Mesothelial cell of epicardium (in vitro differentiated cells): ENCODE data around the gene MT1G. TPM values are rescaled to one million over a fixed set of nuclear protein-coding genes. Genes with fewer than 3 reads are reported as not detected.
"Not testable (repeated sequence)": the region's sequence is repeated elsewhere in the genome, so short reads cannot be mapped to it uniquely, and the experiment has no call there.

ENCODE experiments used
- DNase-seq, 2 experiments: peaks; one replicate each; pipeline ENCODE4 v3.0.0; 2021; ENCODE audit warnings: low spot score in 2 of 2; ENCODE audit not compliant: unreplicated experiment in 2 of 2
- H3K27ac Mint-ChIP-seq: 2 replicates; pipeline ENCODE4 v1.8.0; 2021; ENCODE audit warnings: mixed read lengths
- H3K27me3 Mint-ChIP-seq: 2 replicates; pipeline ENCODE4 v1.8.0; 2021; ENCODE audit warnings: low read depth, mixed read lengths
- H3K36me3 Mint-ChIP-seq: 2 replicates; pipeline ENCODE4 v1.8.0; 2021; ENCODE audit warnings: mixed read lengths
- H3K4me1 Mint-ChIP-seq: 2 replicates; pipeline ENCODE4 v1.8.0; 2021; ENCODE audit warnings: mixed read lengths
- H3K4me3 Mint-ChIP-seq: 2 replicates; pipeline ENCODE4 v1.8.0; 2021; ENCODE audit warnings: mild to moderate bottlenecking, moderate library complexity, mixed read lengths
- H3K9me3 Mint-ChIP-seq: 2 replicates; pipeline ENCODE4 v1.8.0; 2021; ENCODE audit warnings: mixed read lengths
- total RNA-seq: library from RNA; stranded (reverse); gene quantifications from 3 replicates; pipeline ENCODE4 v1.2.1, GENCODE V29; 2021
- TF ChIP-seq, protein P1 (sequence below): fragments of 200-600 bp; sonication (generic); IDR thresholded peaks from one replicate; pipeline ENCODE4 v1.5.0; 2021; ENCODE audit warnings: antibody characterized with exemption; ENCODE audit not compliant: unreplicated experiment

The MT1G gene
- total RNA-seq, 1 donor from 2014 or later = not detected

DNA sequence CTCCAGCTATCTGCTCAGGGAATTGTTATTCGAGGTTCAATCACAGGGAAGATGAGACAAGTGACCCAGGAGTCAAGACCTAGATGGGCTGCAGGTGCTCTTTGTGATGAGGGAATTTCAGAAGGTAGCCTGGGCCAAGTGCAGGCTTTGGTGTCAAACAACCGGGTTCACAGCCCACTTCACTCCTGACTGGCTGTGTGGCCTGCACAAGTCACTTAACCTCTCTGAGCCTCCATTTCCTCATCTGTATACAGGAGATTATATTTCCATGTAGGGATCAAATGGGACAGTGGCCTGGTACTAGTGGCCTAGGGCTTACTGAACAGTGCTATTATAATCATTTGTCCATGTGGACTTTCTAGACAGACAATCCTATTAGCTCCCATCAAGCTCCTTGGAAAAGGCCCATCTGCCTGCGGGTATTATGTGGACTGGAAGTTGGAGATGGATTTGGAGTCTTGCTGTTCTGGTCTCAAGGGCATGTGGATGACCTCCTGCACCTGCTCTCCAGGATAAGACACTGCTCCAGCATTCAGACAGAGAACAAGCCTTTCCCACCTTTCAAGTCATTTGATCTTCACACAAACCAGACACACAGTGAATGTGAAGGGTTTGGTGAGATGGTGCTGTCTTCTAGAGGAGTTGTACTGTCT, 11.3 kb upstream of the MT1G start:
- no peak overlapping the region for H3K4me3 Mint-ChIP-seq
- DNase-seq = no peak
- H3K36me3 Mint-ChIP-seq = no peaks in the 10 kb centered on the region
- H3K4me1 Mint-ChIP-seq = peaks cover 19% of the 10 kb centered on the region
- no peaks in the 10 kb centered on the region for H3K9me3 Mint-ChIP-seq
- TF ChIP-seq, protein P1, sequence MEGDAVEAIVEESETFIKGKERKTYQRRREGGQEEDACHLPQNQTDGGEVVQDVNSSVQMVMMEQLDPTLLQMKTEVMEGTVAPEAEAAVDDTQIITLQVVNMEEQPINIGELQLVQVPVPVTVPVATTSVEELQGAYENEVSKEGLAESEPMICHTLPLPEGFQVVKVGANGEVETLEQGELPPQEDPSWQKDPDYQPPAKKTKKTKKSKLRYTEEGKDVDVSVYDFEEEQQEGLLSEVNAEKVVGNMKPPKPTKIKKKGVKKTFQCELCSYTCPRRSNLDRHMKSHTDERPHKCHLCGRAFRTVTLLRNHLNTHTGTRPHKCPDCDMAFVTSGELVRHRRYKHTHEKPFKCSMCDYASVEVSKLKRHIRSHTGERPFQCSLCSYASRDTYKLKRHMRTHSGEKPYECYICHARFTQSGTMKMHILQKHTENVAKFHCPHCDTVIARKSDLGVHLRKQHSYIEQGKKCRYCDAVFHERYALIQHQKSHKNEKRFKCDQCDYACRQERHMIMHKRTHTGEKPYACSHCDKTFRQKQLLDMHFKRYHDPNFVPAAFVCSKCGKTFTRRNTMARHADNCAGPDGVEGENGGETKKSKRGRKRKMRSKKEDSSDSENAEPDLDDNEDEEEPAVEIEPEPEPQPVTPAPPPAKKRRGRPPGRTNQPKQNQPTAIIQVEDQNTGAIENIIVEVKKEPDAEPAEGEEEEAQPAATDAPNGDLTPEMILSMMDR = no peak
- H3K27me3 Mint-ChIP-seq = peaks cover 65% of the 10 kb centered on the region
- H3K27ac Mint-ChIP-seq = no peak overlapping the region

DNA sequence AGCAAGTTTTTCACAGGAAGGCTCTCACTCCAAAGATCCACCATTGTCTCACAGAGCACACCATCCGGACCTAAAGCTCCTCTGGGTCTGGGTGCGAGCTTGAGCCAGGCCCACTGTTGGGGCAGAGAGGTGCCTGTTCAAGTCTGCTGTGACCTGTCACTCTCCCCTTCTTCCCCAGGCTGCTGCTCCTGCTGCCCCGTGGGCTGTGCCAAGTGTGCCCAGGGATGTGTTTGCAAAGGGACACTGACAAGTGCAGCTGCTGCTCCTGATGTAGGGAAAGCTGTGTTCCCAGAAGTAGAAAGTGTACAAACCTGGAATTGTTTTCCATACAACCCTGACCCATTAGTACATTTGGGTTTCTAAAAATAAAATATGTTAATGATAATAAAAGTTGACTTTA, 9.6 kb upstream of the MT1G start:
- H3K4me1 Mint-ChIP-seq = peaks cover 18% of the 10 kb centered on the region
- TF ChIP-seq, protein P1 = no peak
- H3K9me3 Mint-ChIP-seq = no peaks in the 10 kb centered on the region
- no peaks in the 10 kb centered on the region for H3K36me3 Mint-ChIP-seq
- no peak overlapping the region for H3K4me3 Mint-ChIP-seq
- H3K27ac Mint-ChIP-seq = no peak overlapping the region
- DNase-seq = no peak
- peaks cover 73% of the 10 kb centered on the region for H3K27me3 Mint-ChIP-seq

DNA sequence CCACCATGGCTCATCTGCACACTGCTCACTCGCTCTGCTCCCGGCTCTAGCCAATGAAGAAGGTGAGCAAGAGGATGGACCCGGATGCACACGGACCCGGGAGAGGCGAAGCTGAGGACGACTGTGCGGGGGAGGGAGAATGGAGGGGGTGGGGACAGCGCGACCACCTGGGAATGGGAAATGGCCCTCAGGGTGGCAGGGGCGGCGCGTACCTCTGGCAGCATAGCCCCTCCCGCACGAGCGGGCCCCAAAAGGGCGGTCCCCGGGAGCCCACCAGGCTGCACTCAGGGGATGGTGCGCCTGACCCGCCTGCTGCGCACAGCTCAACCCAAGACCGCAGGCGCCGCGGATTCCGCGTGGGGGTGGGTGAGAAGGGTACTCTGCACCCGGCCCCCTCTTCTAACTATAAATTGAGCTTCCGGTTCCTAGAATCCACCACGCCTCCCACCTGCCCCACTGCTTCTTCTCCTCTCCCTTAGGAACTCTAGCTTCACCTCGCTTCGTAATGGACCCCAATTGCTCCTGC, 7.9 kb upstream of the MT1G start:
- TF ChIP-seq, protein P1 = no peak
- no peak for DNase-seq
- H3K36me3 Mint-ChIP-seq = no peaks in the 10 kb centered on the region
- peak overlapping the region; percentile 60 for H3K4me3 Mint-ChIP-seq
- H3K27me3 Mint-ChIP-seq = peaks cover 80% of the 10 kb centered on the region
- no peak overlapping the region for H3K27ac Mint-ChIP-seq
- no peaks in the 10 kb centered on the region for H3K9me3 Mint-ChIP-seq
- H3K4me1 Mint-ChIP-seq = peaks cover 18% of the 10 kb centered on the region

- H3K36me3 Mint-ChIP-seq, DNase-seq, H3K27ac Mint-ChIP-seq, H3K9me3 Mint-ChIP-seq, H3K4me3 Mint-ChIP-seq: not testable (repeated sequence)
- H3K27me3 Mint-ChIP-seq = peaks cover 88% of the 10 kb centered on the region
- peaks cover 18% of the 10 kb centered on the region for H3K4me1 Mint-ChIP-seq
Observed at GRCh38 chr16:56674570-56674969, 6.7 kb upstream of the MT1G start.

DNA sequence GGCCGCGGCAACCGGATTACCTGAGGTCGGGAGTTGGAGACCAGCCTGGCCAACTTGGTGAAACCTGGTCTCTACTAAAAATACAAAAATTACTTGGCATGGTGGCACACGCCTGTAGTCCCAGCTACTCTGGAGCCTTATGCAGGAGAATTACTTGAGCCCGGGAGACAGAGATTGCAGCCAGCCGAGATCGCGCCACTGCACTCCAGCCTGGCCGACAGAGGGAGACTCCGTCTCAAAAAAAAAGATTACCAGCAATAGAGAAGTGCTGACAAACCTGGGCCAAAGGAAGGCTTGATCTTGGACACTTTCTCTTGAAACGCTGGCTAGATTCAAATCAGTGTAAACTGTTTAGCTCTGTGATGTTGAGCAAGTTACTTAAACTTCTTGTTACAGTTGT, 6.1 kb upstream of the MT1G start:
- no peak overlapping the region for H3K27ac Mint-ChIP-seq
- no peak for DNase-seq
- no peak overlapping the region for H3K4me3 Mint-ChIP-seq
- no peaks in the 10 kb centered on the region for H3K9me3 Mint-ChIP-seq
- H3K36me3 Mint-ChIP-seq = no peaks in the 10 kb centered on the region
- H3K4me1 Mint-ChIP-seq = peaks cover 18% of the 10 kb centered on the region
- TF ChIP-seq, protein P1 = no peak
- peaks cover 92% of the 10 kb centered on the region for H3K27me3 Mint-ChIP-seq

GRCh38 chr16:56672761-56673536, 5.1 kb upstream of the MT1G start:
- Mint-ChIP-seq H3K4me1 (peaks cover 18% of the 10 kb centered on the region), H3K9me3 (no peaks in the 10 kb centered on the region), H3K4me3 (no peak overlapping the region), H3K27ac (no peak overlapping the region), H3K27me3 (peaks cover 99% of the 10 kb centered on the region), H3K36me3 (no peaks in the 10 kb centered on the region)
- DNase-seq = no peak
- TF ChIP-seq, protein P1 = no peak

DNA sequence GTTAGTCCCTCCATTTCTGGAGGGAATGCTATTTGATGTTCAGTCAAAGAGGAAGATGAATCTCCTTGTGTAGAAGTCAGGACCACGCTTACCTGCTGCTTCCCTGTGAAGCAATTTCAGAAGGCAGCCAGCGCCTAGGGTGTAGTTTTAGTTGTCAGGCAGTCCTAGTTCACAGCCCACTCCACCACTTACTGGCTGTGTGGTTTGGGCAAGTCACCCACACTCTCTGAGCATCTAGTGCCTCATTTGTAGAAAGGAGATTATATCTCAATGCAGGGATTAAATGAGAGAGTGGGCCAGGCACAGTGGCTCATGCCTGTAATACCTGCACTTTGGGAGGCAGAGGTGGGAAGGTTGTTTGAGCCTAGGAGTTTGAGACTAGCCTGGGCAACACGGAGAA, 4.3 kb upstream of the MT1G start:
- not testable (repeated sequence) for DNase-seq, H3K9me3 Mint-ChIP-seq, H3K27ac Mint-ChIP-seq, H3K4me3 Mint-ChIP-seq, H3K36me3 Mint-ChIP-seq
- Mint-ChIP-seq H3K27me3 (peaks cover 98% of the 10 kb centered on the region), H3K4me1 (peaks cover 18% of the 10 kb centered on the region)

DNA sequence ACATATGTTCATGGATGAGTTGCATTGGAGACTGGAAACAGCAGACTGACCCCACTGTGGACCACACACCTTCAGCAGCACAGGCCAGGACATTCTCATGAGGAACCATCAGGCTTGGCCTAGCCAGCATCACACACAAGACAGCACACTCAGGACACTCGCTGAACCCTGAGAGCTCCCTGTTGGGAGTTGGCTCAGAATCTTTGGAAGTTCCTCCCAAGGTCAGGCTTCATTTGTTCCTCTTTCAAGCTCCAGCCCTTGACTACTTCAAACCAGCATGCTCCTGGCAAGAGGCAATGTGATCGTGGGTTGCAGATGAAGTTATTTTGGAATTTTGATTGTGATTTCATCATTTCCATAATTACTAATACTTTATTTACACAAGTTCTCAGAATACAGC, 3.8 kb upstream of the MT1G start:
- DNase-seq, H3K9me3 Mint-ChIP-seq, H3K36me3 Mint-ChIP-seq, H3K27ac Mint-ChIP-seq, H3K4me3 Mint-ChIP-seq: not testable (repeated sequence)
- H3K4me1 Mint-ChIP-seq = peaks cover 18% of the 10 kb centered on the region
- peaks cover 98% of the 10 kb centered on the region for H3K27me3 Mint-ChIP-seq
